ENCODE results near the gene PROX2. TPM values are rescaled to one million over a fixed set of nuclear protein-coding genes. Genes with fewer than 3 reads are reported as not detected.

The PROX2 gene
- total RNA-seq, 2 experiments from 2014 or later, result 0.35 to 0.74 TPM

- no peak overlapping the region for H3K27ac ChIP-seq (ENCODE audit: low read depth, low read length, poor library complexity, severe bottlenecking)
- ChIA-PET POLR2A (interaction anchor here (1.0 to 1.7 kb wide), 4 partner anchors 30 to 45 kb away, joined by 3 to 4 read pairs (median 3); no protein-coding TSS in a partner anchor), CTCF (ENCODE audit: unreplicated experiment) (interaction anchor here (0.6 to 2.0 kb wide), 7 partner anchors 17 to 109 kb away, joined by 3 to 16 read pairs (median 4); no protein-coding TSS in a partner anchor)
- H4K20me1 ChIP-seq (ENCODE audit: insufficient read depth, low read length), result no peaks in the 10 kb centered on the region
- H3K4me3 ChIP-seq (ENCODE audit: low read depth, low read length, poor library complexity, severe bottlenecking), result no peak overlapping the region
- H3K9me2 ChIP-seq (ENCODE audit: insufficient read depth, low read length), result no peaks in the 10 kb centered on the region
- BruUV-seq (replicated peaks), result no TSS peak
- H3K9me3 ChIP-seq (ENCODE audit: low read length), result no peaks in the 10 kb centered on the region
- no peaks in the 10 kb centered on the region for H3K79me2 ChIP-seq (ENCODE audit: insufficient read depth, low read depth, low read length)
- TF ChIP-seq EZH2phosphoT487 (IDR thresholded peaks at IDR 0.05; ENCODE audit: borderline replicate concordance, low read depth, low read length) (no peak), CTCF (conservative IDR thresholded peaks at IDR 0.05; ENCODE audit: low read length) (peak; percentile 98)
- no peak overlapping the region for H2AFZ ChIP-seq (ENCODE audit: low read length)
- no peak overlapping the region for H3K4me2 ChIP-seq (ENCODE audit: low read length)
- intact Hi-C loops (cut with micrococcal nuclease; ENCODE audit: unreplicated experiment), result loop anchor here (1.0 to 2.0 kb wide), 2 partner anchors 44 to 297 kb away; no protein-coding TSS in a partner anchor
- peaks cover 8% of the 10 kb centered on the region for H3K4me1 ChIP-seq (ENCODE audit: insufficient read depth, low read length, poor library complexity, severe bottlenecking)
- DNase-seq (ENCODE audit: low spot score), result peak; percentile 68
- H3K36me3 ChIP-seq (ENCODE audit: insufficient read depth, low read length), result peaks cover 62% of the 10 kb centered on the region
These were observed 29.7 kb upstream of the PROX2 start for GRCh38 chr14:74905595-74906142.

GRCh38 chr14:74904635-74905503, 28.9 kb upstream of the PROX2 start:
- Histone ChIP-seq H2AFZ (ENCODE audit: low read length) (no peak overlapping the region), H3K27ac (ENCODE audit: low read depth, low read length, poor library complexity, severe bottlenecking) (peak overlapping the region; percentile 1), H3K36me3 (ENCODE audit: insufficient read depth, low read length) (peaks cover 70% of the 10 kb centered on the region), H3K4me2 (ENCODE audit: low read length) (no peak overlapping the region), H3K9me2 (ENCODE audit: insufficient read depth, low read length) (no peaks in the 10 kb centered on the region), H3K79me2 (ENCODE audit: insufficient read depth, low read depth, low read length) (no peaks in the 10 kb centered on the region), H3K4me1 (ENCODE audit: insufficient read depth, low read length, poor library complexity, severe bottlenecking) (peaks cover 8% of the 10 kb centered on the region), H4K20me1 (ENCODE audit: insufficient read depth, low read length) (no peaks in the 10 kb centered on the region), H3K4me3 (ENCODE audit: low read depth, low read length, poor library complexity, severe bottlenecking) (no peak overlapping the region), H3K9me3 (ENCODE audit: low read length) (no peaks in the 10 kb centered on the region)
- BruUV-seq (replicated peaks), result no TSS peak
- intact Hi-C loops (cut with micrococcal nuclease; ENCODE audit: unreplicated experiment), result loop anchor here (1.0 to 2.0 kb wide), 2 partner anchors 44 to 296 kb away; no protein-coding TSS in a partner anchor
- DNase-seq (ENCODE audit: low spot score), result no peak
- ChIA-PET CTCF (ENCODE audit: unreplicated experiment) (interaction anchor here (0.6 to 2.0 kb wide), 5 partner anchors 37 to 114 kb away, joined by 3 to 16 read pairs (median 4); no protein-coding TSS in a partner anchor), POLR2A (interaction anchor here (1.0 to 1.7 kb wide), 3 partner anchors 30 to 44 kb away, joined by 3 to 4 read pairs (median 3); no protein-coding TSS in a partner anchor)
- TF ChIP-seq CTCF (conservative IDR thresholded peaks at IDR 0.05; ENCODE audit: low read length) (no peak), EZH2phosphoT487 (IDR thresholded peaks at IDR 0.05; ENCODE audit: borderline replicate concordance, low read depth, low read length) (no peak)

Data from OCI-LY7 (cell line).